Germinal center (tissue), 1 donor: ENCODE measurements around the gene KLHL6.

ENCODE experiments used
- DNase-seq: peaks from one replicate; pipeline ENCODE4 v3.0.0; 2012; ENCODE audit warnings: mixed read lengths, low spot score

KLHL6 gene

GRCh38 chr3:183502237-183503181, 53.0 kb downstream of the KLHL6 start:
- no peak for DNase-seq

DNA sequence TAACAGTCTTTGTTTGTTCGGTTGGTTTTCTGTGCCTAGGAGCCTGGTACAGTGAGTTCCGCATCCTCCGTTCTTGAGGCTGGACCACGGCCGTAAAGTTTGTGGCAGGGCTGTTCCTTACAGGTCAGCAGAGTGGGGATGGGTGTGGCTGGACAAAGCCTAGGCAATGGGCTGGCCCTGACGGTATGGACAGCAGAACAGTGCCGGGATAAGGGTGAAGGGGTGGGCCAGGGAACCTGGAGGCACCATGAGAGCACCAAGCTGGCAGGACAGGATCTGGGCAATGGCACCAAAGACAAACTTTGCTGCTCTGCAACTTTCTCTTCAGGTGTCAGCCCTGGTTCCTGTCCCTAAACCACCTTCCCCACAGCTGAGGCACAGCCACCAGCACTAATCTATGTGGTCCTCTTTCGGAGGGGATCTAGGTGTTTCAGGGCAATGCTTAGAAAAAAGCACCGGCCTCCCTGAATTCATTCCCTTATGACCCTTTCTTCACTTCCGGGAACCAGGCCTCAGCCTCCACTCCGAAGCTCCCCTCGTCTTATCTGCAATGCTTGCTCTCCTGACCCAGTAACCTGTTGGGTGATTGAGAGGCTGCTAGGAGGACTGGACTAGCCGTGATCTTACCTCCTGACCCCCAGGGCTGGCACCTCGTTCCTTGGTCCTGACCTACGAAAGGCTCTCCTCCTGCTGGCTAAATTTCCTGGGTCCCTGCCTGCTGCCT, 54.4 kb downstream of the KLHL6 start:
- DNase-seq = no peak

DNA sequence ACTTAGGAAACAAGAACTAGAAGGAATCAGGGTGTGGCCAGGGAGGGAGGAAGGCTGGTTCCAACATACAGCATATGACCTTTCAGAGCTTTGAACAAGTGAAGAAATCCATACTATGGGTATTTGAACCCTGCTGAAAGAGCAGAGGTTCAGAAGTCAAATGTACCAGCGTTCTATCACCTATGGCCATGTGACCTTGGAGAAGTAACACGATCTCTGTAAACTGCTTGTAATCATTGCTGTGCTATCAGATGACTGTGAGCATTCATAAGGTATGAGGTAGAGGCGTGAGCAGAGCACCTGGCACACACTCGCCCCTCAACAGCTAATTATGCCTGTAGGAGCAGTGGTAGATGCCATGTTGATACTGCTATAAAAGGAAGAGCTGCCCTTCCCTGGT, 55.2 kb downstream of the KLHL6 start:
- no peak for DNase-seq

GRCh38 chr3:183498634-183499033, 56.9 kb downstream of the KLHL6 start:
- DNase-seq = no peak

- DNase-seq = no peak
These were observed 58.2 kb downstream of the KLHL6 start for GRCh38 chr3:183497313-183497712.

DNA sequence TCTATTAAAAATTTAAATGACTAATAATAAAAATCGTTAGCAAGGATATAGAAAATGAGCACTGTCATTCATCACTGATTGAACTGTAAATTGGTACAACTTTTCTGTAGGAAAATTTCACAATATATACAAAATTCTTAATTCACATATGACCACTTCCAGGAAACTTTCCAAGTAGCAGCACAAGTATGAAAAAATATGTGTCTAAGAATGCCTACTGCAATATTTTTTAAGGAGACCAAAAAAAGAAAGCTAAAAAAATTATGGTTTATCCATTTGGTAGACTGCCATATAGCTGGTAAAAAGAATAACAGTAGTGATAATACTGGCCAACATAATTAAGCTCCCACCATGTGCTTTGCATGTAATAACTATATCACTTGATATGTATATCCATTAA, 59.2 kb downstream of the KLHL6 start:
- no peak for DNase-seq

GRCh38 chr3:183494341-183494740, 61.2 kb downstream of the KLHL6 start:
- DNase-seq = no peak

GRCh38 chr3:183493296-183494045, 62.0 kb downstream of the KLHL6 start:
- DNase-seq = no peak

DNA sequence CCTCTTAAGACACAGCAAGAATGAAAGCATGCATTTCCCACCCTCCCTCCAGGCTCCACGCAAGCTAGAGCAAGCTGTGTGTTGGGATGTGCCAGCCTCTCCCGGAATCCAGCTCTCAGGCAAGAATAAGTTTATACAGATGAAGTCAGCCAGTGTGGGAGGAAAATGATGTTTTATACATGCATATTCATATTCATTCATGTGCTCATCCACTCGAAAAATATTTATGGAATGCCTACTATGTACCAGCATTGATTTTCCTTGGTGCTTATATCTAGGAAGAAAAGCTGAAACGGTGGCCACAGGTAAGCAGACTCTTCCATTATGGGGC, 62.7 kb downstream of the KLHL6 start:
- DNase-seq = no peak

DNA sequence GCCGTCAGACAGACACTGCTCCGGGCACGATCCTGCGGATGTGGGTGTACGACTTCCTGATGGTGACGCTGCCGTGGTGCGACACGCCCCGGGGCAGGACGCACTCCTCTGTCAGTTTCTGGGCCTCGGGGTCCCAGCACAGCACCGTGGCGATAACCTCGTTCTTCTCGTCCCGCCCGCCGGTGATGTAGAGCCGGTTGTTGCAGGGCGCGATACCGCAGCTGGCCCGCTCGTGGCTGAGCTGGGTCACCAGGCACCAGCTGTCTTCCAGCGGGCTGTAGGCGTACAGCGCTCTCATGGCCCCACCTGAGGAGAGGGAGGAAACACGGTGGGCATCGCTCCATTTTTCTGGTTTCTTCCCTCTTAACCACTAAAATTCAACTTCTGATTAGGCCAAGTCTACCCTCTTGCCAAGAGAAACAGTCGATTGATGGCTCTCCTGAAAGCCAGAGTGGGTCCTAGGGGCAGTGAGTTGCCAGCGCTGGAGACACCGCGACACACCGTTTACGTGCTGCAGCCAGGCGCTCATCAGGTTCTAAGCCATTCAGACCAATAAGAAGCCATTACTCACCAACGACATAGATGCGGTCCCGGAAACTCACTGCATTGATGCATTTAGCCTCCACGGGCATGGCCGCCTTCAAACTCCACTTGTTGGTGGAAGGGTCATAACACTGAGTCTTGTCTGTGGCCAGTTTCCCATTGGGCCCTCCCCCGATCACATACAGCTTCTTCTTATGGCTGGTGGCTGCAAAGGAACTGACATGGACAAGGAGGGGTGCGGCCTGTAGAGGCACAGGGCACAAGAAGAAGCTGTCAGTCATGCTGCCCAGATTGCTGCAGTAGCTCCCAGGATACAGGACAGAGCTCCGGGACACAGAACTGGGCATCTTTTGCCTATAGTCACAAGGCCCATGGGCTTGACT, 63.3 kb downstream of the KLHL6 start:
- no peak for DNase-seq

DNA sequence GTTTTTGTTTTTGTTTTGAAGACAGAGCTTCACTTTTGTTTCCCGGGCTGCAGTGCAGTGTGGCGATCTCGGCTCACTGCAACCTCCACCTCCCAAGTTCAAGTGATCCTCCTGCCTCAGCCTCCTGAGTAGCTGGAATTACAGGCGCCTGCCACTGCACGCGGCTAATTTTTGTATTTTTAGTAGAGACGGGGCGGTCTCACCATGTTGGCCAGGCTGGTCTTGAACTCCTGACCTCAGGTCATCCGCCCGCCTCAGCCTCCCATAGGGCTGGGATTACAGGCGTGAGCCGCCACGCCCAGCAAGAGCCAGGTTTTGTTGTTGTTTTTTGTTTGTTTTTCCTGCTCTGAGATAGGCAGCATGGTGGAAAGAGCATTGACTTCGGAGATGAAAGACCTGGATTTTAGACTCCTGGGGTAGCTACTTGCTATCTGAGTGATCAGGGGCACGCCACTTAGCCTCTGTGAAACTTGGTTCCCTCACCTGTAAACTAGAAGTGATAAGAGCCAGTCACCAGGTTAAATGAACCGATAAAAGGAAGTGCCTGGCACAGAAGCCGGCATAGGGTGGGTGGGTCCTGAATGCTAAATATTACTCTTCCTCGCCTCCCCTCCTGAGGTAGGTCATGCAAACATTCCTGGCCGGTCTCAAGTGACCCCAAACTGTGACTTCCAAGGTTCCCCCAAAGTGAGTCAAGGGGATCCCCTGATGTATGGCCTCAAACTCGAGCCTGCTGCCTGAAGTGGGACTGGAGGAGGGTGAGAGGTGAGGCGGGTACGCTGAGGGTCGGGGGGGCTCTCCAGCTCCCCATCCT, 64.2 kb downstream of the KLHL6 start:
- DNase-seq = no peak

GRCh38 chr3:183490653-183491052, 64.9 kb downstream of the KLHL6 start:
- no peak for DNase-seq

DNA sequence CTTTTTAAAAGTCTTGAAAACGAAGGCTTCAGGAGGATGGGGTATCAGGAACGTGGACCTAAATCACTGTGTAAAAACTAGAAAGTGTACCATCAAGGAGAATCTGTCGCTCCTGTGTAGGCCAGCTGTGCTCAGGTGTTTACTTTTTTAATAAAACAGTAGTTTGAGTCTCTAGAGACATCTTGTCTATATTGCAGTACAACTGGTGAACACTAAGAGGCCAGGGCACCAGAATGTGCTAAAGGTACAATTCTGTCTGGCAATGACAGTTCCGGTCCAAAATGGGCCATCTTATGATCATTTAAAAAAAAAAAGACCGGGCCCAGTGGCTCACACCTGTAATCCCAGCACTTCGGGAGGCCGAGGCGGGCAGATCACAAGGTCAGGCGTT, 65.3 kb downstream of the KLHL6 start:
- DNase-seq = no peak

GRCh38 chr3:183489455-183490210, 65.9 kb downstream of the KLHL6 start:
- no peak for DNase-seq

GRCh38 chr3:183488343-183488742, 67.2 kb downstream of the KLHL6 start:
- DNase-seq = no peak

DNA sequence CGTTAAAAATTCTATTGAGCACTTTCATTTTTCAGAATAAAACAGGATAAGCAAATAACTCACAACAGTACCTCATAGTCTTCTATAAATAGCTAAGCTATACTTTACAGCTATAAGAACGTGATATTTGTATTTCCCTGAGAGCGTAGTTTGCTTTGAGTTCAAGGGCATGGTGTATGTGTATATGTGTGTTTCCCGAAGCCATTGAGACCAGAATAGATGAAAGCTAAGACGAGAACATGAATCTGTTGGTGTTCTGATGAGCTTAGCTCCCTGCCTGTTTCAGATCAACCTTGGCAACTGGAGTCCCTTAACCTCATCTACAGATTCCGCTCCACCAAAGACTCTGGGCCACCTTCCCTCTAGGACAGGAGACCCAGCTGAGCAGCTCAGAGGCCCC, 67.6 kb downstream of the KLHL6 start:
- no peak for DNase-seq

DNA sequence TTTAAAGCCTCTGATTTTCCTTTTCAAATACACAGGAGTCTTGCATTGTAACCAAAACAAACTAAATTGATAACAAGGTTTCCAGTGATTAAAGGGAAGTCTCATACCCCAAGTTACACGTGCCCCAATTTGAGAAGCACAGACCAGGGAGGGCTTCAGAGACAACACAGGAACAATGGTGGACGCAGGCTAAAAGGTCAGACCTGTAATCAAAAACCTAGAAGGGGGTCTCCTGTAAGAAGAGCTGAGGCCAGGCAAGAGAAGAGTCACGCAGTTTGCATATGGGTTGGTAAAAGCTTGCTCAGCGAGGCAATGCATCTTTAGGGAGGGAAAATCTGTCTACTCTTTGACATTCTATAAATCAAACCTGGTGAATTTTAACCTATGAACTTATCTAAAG, 68.5 kb downstream of the KLHL6 start:
- DNase-seq = no peak

DNA sequence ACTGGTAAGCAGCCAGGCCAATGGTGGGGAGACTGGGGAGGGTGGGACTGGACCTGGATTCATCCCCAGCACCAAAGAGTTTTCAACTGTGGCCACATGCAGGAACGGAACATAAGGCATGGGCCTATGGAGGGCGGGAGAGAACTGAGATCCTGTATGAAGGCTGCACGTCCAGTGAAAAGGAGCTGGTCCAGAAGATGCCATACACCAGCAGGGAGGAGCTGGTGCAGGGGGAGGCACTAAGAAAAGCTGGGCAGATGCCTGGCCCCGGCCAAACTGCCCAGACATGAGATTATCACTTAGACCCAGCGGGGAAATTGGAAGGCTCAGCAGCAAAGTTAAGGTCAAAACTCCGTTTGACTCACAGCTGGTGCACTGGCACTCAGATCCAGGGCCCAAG, 69.0 kb downstream of the KLHL6 start:
- no peak for DNase-seq

DNA sequence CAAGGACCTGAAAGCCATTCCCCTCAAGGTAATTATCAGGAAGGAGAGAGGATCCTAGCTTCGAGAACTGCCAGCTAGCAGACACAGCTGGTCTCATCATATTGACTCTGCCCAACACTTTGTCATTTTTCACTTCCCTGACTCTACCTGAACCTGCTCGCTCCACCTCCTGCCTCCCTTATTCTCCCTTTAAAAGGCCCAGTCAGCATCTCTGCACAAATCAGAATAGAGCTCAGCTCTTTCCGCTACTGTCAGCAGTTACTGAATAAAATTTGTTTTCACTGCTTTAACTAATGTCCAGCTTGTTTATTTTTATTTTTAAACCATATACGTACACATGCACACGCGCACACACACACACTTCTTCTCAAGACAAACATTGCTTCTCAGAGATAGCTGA, 69.9 kb downstream of the KLHL6 start:
- no peak for DNase-seq

GRCh38 chr3:183485093-183485492, 70.4 kb downstream of the KLHL6 start:
- DNase-seq = no peak
